GM19035 (cell line): Measurements from ENCODE around the gene ABTB2.

Experiments
- ATAC-seq: cut with Tn5 transposase; IDR thresholded peaks from one replicate; pipeline ENCODE4 v1.9.1; 2021; ENCODE audit not compliant: unreplicated experiment

ABTB2 gene

DNA sequence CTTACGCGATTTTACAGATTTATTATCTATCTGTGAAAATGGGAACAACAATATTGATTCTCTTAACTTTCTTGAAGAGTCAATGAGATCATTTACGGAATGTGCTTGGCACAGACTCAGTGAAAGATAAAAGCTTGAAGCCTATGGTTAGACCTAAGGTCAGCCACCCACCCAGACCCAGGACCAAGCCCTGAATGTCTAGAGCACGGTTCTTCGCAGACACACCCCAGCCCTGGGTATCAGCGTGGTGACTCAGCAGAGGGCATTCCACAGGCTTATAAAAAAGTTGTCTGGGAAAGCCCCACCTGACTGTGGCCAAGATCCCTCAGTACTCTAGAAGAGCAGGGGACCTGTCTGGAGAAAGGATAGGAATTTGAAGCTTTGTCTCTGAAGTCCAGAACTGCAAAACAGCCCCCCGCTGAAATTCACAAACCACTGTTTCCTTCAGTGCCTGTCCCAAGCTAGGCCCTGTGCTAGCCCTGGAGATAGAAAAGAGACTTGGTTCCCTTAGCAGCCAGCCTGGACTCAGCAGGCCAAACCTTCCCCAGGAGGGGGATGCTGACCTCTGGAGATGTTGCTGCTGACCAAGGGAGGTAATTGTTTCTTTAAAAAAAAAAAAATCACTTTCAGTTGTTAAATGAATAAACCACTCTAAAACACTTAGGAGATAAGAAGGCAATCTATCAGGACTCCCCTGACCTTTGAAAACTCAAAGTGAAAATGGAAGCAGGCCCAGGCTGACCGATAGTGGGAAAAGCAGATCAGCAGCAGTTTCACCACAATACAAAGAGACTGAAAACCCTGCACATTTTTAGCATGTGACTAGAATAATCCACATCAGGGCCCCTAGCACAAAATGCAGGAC, 114.0 kb downstream of the ABTB2 start:
- peak; percentile 83 for ATAC-seq

DNA sequence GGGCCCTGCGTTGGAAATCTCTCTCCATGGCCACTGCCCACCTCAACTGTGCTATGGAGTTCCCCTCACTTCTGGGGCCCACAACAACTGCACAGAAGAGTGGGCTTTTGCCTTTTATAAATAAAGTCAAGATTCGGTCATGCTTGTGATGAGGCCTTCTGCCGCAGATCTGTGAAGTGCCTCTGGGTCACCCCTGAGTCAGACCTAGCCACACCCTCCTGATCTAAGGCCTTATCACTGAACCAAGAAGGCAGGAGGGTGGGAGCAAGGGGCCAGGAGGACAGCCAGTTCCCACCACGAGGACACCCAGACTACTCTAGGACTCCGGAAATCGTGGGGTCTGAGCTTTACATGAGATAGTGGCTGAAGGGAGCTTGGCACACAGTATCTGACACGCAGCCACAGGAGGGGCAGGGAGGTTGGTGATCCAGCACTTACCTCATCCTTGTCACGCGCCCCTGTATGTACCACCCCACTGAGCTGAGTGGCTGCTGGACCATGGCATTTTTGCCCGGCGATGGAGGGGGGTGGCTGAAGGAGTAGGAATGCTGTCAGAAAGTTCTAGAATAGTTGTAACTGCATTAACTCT, 115.7 kb downstream of the ABTB2 start:
- ATAC-seq = no peak

- no peak for ATAC-seq
Measured at GRCh38 chr11:34240150-34240494, 117.7 kb downstream of the ABTB2 start.

GRCh38 chr11:34239465-34240149, 118.2 kb downstream of the ABTB2 start:
- ATAC-seq = no peak

DNA sequence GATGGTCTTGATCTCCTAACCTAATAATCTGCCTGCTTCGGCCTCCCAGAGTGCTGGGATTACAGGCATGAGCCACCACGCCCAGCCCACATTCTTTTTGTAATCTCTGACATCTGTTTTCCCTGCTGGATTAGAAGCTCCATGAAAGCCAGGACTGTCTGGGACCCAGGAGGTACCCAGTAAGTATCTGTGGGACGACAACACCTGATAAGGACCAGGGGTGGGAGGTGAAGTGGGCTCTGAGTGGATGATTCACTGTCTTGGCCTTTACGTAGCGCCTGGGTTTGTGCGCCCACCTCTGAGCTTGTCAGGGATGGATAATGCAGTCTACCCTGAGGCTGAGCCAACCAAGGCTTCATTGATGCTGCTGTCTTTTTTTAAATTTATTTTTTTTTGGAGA, 118.8 kb downstream of the ABTB2 start:
- ATAC-seq = no peak

GRCh38 chr11:34238533-34238932, 119.3 kb downstream of the ABTB2 start:
- no peak for ATAC-seq

DNA sequence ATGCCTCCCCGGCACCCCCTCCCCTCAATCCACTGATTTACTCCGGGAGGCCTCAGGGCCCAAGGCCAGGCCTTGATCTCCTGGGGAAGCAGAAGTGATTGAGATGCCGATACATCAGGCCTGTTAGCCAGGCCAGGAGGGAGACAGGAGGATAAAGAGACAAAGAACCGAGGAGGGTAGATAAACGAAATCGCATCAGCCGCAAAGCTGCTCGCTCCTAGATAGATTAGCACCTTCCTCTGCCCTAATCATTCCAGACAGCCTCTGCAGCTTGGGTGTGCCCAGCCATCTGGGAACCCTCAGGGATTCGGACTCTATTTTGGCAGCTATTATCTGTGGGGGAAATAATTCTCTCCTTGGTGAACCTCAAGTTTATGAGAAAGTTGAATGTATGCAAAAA, 121.2 kb downstream of the ABTB2 start:
- ATAC-seq = no peak

GRCh38 chr11:34235591-34236071, 122.2 kb downstream of the ABTB2 start:
- no peak for ATAC-seq

DNA sequence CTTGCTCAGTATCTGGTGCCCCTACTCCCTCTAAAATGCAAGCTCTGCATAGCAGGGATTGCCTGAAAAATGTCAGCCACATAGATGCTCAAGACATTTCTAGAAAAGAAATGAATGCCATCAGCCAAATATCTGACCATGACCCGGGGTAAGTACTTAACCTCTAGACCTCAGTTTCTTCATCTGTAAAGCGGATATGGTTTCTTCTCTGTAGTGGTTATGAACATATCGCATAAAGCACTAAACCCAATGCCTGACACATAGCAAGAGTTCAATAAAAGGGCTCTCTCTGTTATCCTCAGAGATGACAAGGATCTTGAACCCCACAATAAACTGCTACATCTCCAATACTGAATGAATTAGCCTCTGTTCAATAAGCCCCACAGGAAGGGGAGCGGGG, 122.6 kb downstream of the ABTB2 start:
- ATAC-seq = peak; percentile 38

DNA sequence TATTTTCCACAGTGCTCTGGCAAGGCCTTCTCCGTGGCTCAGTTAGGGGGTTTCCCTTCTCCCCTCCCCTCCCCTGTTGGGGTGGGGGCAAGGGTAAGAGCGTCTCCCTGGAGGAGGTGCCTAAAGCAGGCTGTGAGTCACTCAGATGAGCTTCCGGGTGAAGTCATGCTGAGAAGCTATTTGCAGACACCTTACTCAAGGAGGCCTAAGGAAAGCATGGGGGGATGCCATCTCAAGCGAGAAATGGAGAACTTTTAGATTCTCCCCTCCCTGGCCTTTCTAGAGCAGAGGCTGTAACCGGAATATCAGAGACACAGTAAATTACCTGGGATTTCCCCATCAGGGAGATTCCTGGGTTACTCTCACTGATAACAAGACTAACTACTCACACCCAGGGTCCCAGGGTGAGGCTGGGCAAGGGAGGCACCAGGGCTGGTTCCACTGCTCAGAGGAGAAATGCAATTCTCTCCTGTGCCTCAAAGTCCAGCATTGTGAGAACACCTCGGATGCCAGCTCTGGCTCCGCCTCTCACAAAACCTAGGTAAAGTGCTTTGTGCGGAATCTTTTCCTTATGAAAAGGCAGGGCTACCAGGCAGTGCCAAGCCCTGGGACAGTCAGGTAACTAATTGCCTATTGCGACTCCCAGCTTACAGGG, 123.6 kb downstream of the ABTB2 start:
- ATAC-seq = peak; percentile 75

DNA sequence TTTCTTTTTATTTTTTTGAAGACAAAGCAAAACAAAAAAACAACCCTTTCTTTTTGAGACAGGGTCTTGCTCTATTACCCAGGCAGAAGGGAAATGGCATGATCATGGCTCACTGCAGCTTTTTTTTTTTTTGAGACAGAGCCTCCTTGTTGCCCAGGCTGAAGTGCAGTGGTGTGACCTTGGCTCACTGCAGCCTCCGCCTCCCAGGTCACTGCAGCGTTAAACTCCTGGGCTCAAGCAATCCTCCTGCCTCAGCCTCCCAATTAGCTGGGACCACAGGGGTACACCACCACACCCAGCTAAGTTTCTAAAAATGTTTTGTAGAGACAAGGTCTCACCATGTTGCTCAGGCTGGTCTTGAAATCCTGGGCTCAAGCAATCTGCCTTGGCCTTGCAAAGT, 124.6 kb downstream of the ABTB2 start:
- no peak for ATAC-seq

DNA sequence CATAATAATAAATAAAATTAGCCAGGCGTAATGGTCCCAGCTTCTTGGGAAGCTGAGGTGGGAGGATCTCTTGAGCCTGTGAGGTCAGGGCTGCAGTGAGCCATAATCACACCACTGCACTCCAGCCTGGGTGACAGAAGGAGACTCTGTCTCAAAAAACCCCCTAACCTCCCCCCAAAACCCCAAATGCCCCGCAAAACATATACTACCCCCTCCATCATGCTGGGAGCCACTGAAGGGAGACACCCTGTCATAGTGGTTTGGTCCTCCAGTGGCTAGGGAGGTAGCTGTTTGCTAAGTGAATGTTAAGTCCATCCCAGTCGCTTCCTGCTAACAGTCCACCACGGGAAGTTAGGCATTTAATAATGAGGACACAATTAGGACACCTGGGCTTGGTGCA, 125.0 kb downstream of the ABTB2 start:
- no peak for ATAC-seq

GRCh38 chr11:34226210-34226609, 131.6 kb downstream of the ABTB2 start:
- no peak for ATAC-seq

GRCh38 chr11:34225091-34225490, 132.7 kb downstream of the ABTB2 start:
- no peak for ATAC-seq

GRCh38 chr11:34224434-34224966, 133.3 kb downstream of the ABTB2 start:
- no peak for ATAC-seq

DNA sequence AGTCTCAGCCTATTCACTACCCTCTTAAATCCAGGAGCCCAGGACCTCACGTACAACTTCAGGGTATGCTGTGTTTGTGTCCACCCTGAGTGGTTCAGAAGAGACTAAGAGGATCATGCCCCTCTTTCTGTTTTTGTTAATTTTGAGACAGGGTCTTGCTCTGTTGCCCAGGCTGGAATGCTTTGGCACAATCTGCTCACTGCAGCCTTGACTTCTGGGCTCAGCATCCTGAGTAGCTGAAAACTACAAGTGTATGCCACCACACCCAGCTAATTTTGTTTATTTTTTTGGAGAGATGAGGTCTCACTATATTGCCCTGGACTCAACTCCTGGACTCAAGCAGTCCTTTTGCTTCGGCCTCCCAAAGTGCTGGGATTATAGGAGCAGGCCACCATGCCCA, 133.9 kb downstream of the ABTB2 start:
- ATAC-seq = no peak

- ATAC-seq = no peak
Measured at GRCh38 chr11:34223021-34223813, 134.6 kb downstream of the ABTB2 start.

DNA sequence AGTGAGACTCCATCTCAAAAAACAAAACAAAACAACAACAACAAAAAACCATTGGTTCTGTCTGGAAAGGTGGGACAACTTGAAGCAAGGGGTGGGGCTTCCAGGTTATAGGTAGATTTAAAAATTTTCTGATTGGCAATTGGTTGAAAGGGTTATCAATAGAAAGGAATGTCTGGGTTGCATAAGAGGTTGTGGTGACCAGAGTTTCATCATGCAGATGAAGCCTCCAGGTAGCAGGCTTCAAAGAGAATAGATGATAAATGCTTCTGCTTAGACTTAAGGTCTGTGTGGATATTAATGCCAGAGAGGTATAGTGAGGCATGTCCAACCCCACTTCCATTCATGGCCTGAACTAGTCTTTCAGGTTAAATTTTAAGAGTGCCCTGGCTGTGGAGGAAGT, 135.8 kb downstream of the ABTB2 start:
- no peak for ATAC-seq

- ATAC-seq = no peak
Measured at GRCh38 chr11:34219941-34220370, 137.9 kb downstream of the ABTB2 start.

GRCh38 chr11:34219279-34219678, 138.5 kb downstream of the ABTB2 start:
- ATAC-seq = no peak
